GM19043 (cell line): ENCODE data around the gene APOBR.

Experiments
- ATAC-seq: cut with Tn5 transposase; IDR thresholded peaks from one replicate; pipeline ENCODE4 v1.9.1; 2021; ENCODE audit warnings: low read depth; ENCODE audit not compliant: unreplicated experiment

APOBR gene

DNA sequence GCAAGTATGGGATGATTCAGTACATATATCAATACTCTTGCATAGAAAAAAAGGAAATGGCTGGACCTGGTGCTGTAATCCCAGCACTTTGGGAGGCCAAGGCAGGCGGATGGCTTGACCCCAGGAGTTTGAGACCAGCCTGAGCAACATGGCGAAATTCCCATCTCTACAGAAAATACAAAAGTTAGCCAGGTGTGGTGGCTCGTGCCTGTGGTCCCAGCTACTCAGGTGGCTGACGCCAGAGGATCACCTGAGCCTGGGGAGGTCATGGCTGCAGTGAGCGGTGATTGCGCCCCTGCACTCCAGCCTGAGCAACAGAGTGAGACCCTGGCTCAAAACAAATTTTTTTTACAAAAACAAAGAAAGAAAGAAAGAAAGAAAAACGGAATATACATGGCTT, 52.2 kb downstream of the APOBR start:
- no peak for ATAC-seq

DNA sequence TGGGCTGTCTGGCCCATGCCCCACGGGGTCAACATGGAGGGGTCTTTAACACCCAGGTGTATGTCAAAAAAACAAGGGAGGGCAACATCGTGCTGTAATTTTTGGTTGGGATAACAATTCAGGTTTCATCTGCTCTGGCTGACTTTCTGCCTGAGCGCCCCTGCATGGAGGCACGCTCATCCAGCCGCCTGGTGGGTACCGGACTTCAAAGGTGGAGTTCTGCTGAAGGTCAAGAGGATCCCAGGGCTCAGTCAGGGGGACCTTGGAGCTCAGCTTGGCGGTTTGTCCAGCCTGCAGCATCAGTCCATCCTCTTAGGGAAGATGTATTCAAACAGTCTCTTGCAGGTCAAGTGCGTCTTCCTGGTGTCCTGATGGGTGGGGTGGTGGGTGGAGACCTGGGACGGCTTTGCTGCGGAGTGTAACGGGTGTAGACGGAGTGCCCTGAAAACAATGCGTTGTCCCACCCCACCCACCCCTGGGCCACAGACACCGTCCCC, 53.9 kb downstream of the APOBR start:
- no peak for ATAC-seq
